Measurements from ENCODE around the gene FXYD6. TPM values are rescaled to one million over a fixed set of nuclear protein-coding genes. Genes with fewer than 3 reads are reported as not detected.

Gene FXYD6
- total and polyA plus RNA-seq, 2 of the 8 experiments (the other 6 are each of a cell fraction or from before 2014, with no cell fraction given), result 44.6 to 117 TPM

GRCh38 chr11:117903505-117904382 is 27.3 kb upstream of the FXYD6 start:
- Histone ChIP-seq H3K27ac (ENCODE audit: low read depth, low read length) (no peak overlapping the region), H2BK12ac (ENCODE audit: low read depth, low read length) (peak overlapping the region; percentile 51; the same call in 1 of the 2 replicates), H2AK5ac (ENCODE audit: low read depth, low read length) (0 out of 2 replicates have a peak overlapping the region, but pooled peaks have one; percentile 65), H3K9ac (replicated peaks in 1 of 4; ENCODE audit: extremely low read depth in 1 of 4, low read depth in 3 of 4, low read length in 3 of 4) (no peak overlapping the region), H3K4me1 (replicated peaks in 1 of 4; ENCODE audit: control insufficient read depth in 3 of 4, insufficient read depth in 4 of 4, low read length in 3 of 4) (peaks cover 0 to 7% (median 3%) of the 10 kb centered on the region in 4 experiments; a peak in 5 of 7 replicates), H3K79me1 (ENCODE audit: low read depth, low read length) (no peaks in the 10 kb centered on the region), H4K20me1 (replicated peaks in 1 of 2; ENCODE audit: control insufficient read depth in 1 of 2, insufficient read depth in 2 of 2, low read length in 2 of 2) (no peaks in the 10 kb centered on the region), H2BK20ac (ENCODE audit: low read length) (no peak overlapping the region), H3K23ac (ENCODE audit: insufficient read length) (no peak overlapping the region), H3K18ac (ENCODE audit: extremely low read depth, low read length) (no peak overlapping the region), H2BK120ac (replicated peaks; ENCODE audit: low read depth, low read length) (no peak overlapping the region), H3K4me2 (ENCODE audit: insufficient read depth in 1 of 2, low read depth in 2 of 2, low read length in 2 of 2) (no peak overlapping the region), H3K56ac (replicated peaks; ENCODE audit: insufficient read length, low read depth, low read length) (no peak overlapping the region), H3K4me3 (ENCODE audit: extremely low read depth in 1 of 4, insufficient read depth in 2 of 4, low read depth in 3 of 4, low read length in 4 of 4) (no peak overlapping the region), H3K23me2 (ENCODE audit: low read depth, low read length) (0 out of 2 replicates have a peak, but pooled peaks cover 3% of the 10 kb centered on the region), H3K14ac (ENCODE audit: insufficient read length) (no peak overlapping the region), H2BK5ac (ENCODE audit: low read depth, low read length) (0 out of 2 replicates have a peak overlapping the region, but pooled peaks have one; percentile 66), H3K36me3 (ENCODE audit: control insufficient read depth in 2 of 4, insufficient read depth in 4 of 4, low read length in 3 of 4) (no peaks in the 10 kb centered on the region), H2BK15ac (ENCODE audit: low read length) (no peak overlapping the region), H3K4ac (replicated peaks; ENCODE audit: insufficient read length, low read depth, low read length) (no peak overlapping the region), H3K27me3 (replicated peaks in 1 of 4; ENCODE audit: control insufficient read depth in 3 of 4, extremely low read depth in 1 of 4, insufficient read depth in 3 of 4, low read length in 3 of 4) (no peaks in the 10 kb centered on the region), H4K8ac (ENCODE audit: extremely low read depth, insufficient read depth, low read length) (peak overlapping the region; percentile 62), H3K9me3 (ENCODE audit: insufficient read depth in 2 of 2, low read depth in 1 of 2, low read length in 1 of 2) (no peaks in the 10 kb centered on the region), H3K79me2 (ENCODE audit: control insufficient read depth in 1 of 2, insufficient read depth in 2 of 2, low read length in 2 of 2) (no peaks in the 10 kb centered on the region), H4K5ac (ENCODE audit: insufficient read length, low read depth, low read length) (no peak overlapping the region), H2AFZ (ENCODE audit: low read length) (no peak overlapping the region), H4K91ac (replicated peaks; ENCODE audit: insufficient read length, low read length) (no peak overlapping the region)
- WGBS, 2 experiments (ENCODE audit: extremely low coverage in 1 of 2, insufficient coverage in 1 of 2, insufficient read length in 1 of 2, insufficient replicate concordance in 2 of 2, low coverage in 1 of 2, low lambda C conversion rate in 2 of 2, missing lambda C conversion rate in 1 of 2), result 87% methylated on average over 14 of the region's 14 CpGs; no CpG with 5 or more reads in 1 of the 2 experiments
- CTCF ChIA-PET (ENCODE audit: partially characterized antibody), result interaction anchor here (0.8 to 12.6 kb wide), 33 partner anchors 10 to 477 kb away, joined by 3 to 122 read pairs (median 6); partner anchors contain the start of genes FXYD2, FXYD6 and TMPRSS13
- FAIRE-seq, result no peak
- TF ChIP-seq E2F6 (IDR thresholded peaks at IDR 0.05) (no peak), NRF1 (IDR thresholded peaks at IDR 0.05; ENCODE audit: low read depth, low read length) (no peak), PHF8 (conservative IDR thresholded peaks at IDR 0.05; ENCODE audit: low read depth, low read length) (no peak), CHD1 (IDR thresholded peaks at IDR 0.05; ENCODE audit: low read depth, low read length) (no peak), POU5F1 (IDR thresholded peaks at IDR 0.05; ENCODE audit: low read depth, low read length) (no peak)
- POLR2A ChIA-PET (ENCODE audit: partially characterized antibody), result no interaction called here
- no peak for DNase-seq (ENCODE audit: low read depth in 1 of 2, low spot score in 2 of 2)
